Activated naive CD4-positive, alpha-beta T cell treated with anti-CD3 and anti-CD28 coated beads, Interleukin-2, amount 50 U/mL, for 24 hours (primary cell): ENCODE results near the gene LTA.

ENCODE experiments used
- H3K27ac Mint-ChIP-seq: one replicate; pipeline ENCODE4 v1.8.0; 2021; ENCODE audit warnings: mild to moderate bottlenecking, mixed read lengths
- H3K27me3 Mint-ChIP-seq: one replicate; pipeline ENCODE4 v1.8.0; 2021; ENCODE audit warnings: mixed read lengths
- H3K36me3 Mint-ChIP-seq: one replicate; pipeline ENCODE4 v1.8.0; 2021; ENCODE audit warnings: mixed read lengths
- H3K4me1 Mint-ChIP-seq: one replicate; pipeline ENCODE4 v1.8.0; 2021; ENCODE audit warnings: mixed read lengths
- H3K4me3 Mint-ChIP-seq: one replicate; pipeline ENCODE4 v1.8.0; 2021; ENCODE audit warnings: mild to moderate bottlenecking, mixed read lengths
- H3K9me3 Mint-ChIP-seq: one replicate; pipeline ENCODE4 v1.8.0; 2021; ENCODE audit warnings: mixed read lengths

LTA gene

GRCh38 chr6:31572041-31572911 is at the start of gene LTA:
LTA (plus strand) TSS chr6:31572289; CDS start chr6:31572743, 454 bp downstream.
- Mint-ChIP-seq H3K27ac (peak within 1 kb of the TSS; percentile 99), H3K4me3 (peak within 1 kb of the TSS; percentile 99), H3K27me3 (no peaks in the 10 kb centered on the region), H3K4me1 (peaks cover 95% of the 10 kb centered on the region), H3K9me3 (no peaks in the 10 kb centered on the region), H3K36me3 (peaks cover 30% of the 10 kb centered on the region)

GRCh38 chr6:31525553-31525931 is 46.5 kb upstream of the LTA start:
- Mint-ChIP-seq H3K4me3 (no peak overlapping the region), H3K27ac (no peak overlapping the region)

GRCh38 chr6:31525932-31526591 is 46.0 kb upstream of the LTA start:
- peaks cover 8% of the 10 kb centered on the region for H3K4me1 Mint-ChIP-seq
- no peak overlapping the region for H3K27ac Mint-ChIP-seq
- H3K27me3 Mint-ChIP-seq, result no peaks in the 10 kb centered on the region
- no peaks in the 10 kb centered on the region for H3K9me3 Mint-ChIP-seq
- H3K4me3 Mint-ChIP-seq, result no peak overlapping the region
- H3K36me3 Mint-ChIP-seq, result no peaks in the 10 kb centered on the region

More at GRCh38 chr6:31525553-31525931, 46.5 kb upstream of the LTA start:
- H3K4me1 Mint-ChIP-seq, result peaks cover 5% of the 10 kb centered on the region
- no peaks in the 10 kb centered on the region for H3K36me3 Mint-ChIP-seq
- no peaks in the 10 kb centered on the region for H3K9me3 Mint-ChIP-seq
- no peaks in the 10 kb centered on the region for H3K27me3 Mint-ChIP-seq

- H3K27me3 Mint-ChIP-seq, result no peaks in the 10 kb centered on the region
- H3K27ac Mint-ChIP-seq, result no peak overlapping the region
- H3K4me3 Mint-ChIP-seq, result no peak overlapping the region
- H3K9me3 Mint-ChIP-seq, result no peaks in the 10 kb centered on the region
- peaks cover 6% of the 10 kb centered on the region for H3K36me3 Mint-ChIP-seq
- peaks cover 19% of the 10 kb centered on the region for H3K4me1 Mint-ChIP-seq
Observed at GRCh38 chr6:31528307-31528777, 43.7 kb upstream of the LTA start.

- peaks cover 20% of the 10 kb centered on the region for H3K4me1 Mint-ChIP-seq
- H3K4me3 Mint-ChIP-seq, result no peak within 1 kb of the TSS
- no peaks in the 10 kb centered on the region for H3K9me3 Mint-ChIP-seq
- peaks cover 7% of the 10 kb centered on the region for H3K36me3 Mint-ChIP-seq
- no peak within 1 kb of the TSS for H3K27ac Mint-ChIP-seq
- no peaks in the 10 kb centered on the region for H3K27me3 Mint-ChIP-seq
Observed at GRCh38 chr6:31528821-31529328, 43.2 kb upstream of the LTA start, which contains the start of gene MCCD1. MCCD1 (plus strand) TSS chr6:31528962; CDS start chr6:31529015, 53 bp downstream.

- H3K4me3 Mint-ChIP-seq, result no peak overlapping the region
- H3K9me3 Mint-ChIP-seq, result no peaks in the 10 kb centered on the region
- no peak overlapping the region for H3K27ac Mint-ChIP-seq
- H3K27me3 Mint-ChIP-seq, result no peaks in the 10 kb centered on the region
- H3K36me3 Mint-ChIP-seq, result peaks cover 7% of the 10 kb centered on the region
- H3K4me1 Mint-ChIP-seq, result peaks cover 20% of the 10 kb centered on the region
Observed at GRCh38 chr6:31529329-31530150, 42.5 kb upstream of the LTA start.

- no peaks in the 10 kb centered on the region for H3K9me3 Mint-ChIP-seq
- H3K4me3 Mint-ChIP-seq, result no peak overlapping the region
- peaks cover 28% of the 10 kb centered on the region for H3K4me1 Mint-ChIP-seq
- peaks cover 12% of the 10 kb centered on the region for H3K36me3 Mint-ChIP-seq
- no peak overlapping the region for H3K27ac Mint-ChIP-seq
- H3K27me3 Mint-ChIP-seq, result no peaks in the 10 kb centered on the region
Observed at GRCh38 chr6:31530659-31531058, 41.4 kb upstream of the LTA start.

GRCh38 chr6:31531162-31531561 is 40.9 kb upstream of the LTA start:
- no peak overlapping the region for H3K27ac Mint-ChIP-seq
- peaks cover 17% of the 10 kb centered on the region for H3K36me3 Mint-ChIP-seq
- no peak overlapping the region for H3K4me3 Mint-ChIP-seq
- H3K4me1 Mint-ChIP-seq, result peaks cover 33% of the 10 kb centered on the region
- H3K27me3 Mint-ChIP-seq, result no peaks in the 10 kb centered on the region
- no peaks in the 10 kb centered on the region for H3K9me3 Mint-ChIP-seq

- peak overlapping the region; percentile 51 for H3K27ac Mint-ChIP-seq
- peaks cover 39% of the 10 kb centered on the region for H3K4me1 Mint-ChIP-seq
- no peak overlapping the region for H3K4me3 Mint-ChIP-seq
- H3K27me3 Mint-ChIP-seq, result no peaks in the 10 kb centered on the region
- H3K9me3 Mint-ChIP-seq, result no peaks in the 10 kb centered on the region
- peaks cover 20% of the 10 kb centered on the region for H3K36me3 Mint-ChIP-seq
Observed at GRCh38 chr6:31531771-31532643, 40.1 kb upstream of the LTA start.

- no peak overlapping the region for H3K27ac Mint-ChIP-seq
- H3K36me3 Mint-ChIP-seq, result peaks cover 20% of the 10 kb centered on the region
- no peaks in the 10 kb centered on the region for H3K9me3 Mint-ChIP-seq
- H3K4me1 Mint-ChIP-seq, result peaks cover 44% of the 10 kb centered on the region
- H3K27me3 Mint-ChIP-seq, result no peaks in the 10 kb centered on the region
- no peak overlapping the region for H3K4me3 Mint-ChIP-seq
Observed at GRCh38 chr6:31532644-31533454, 39.2 kb upstream of the LTA start.

GRCh38 chr6:31533455-31533841 is 38.6 kb upstream of the LTA start:
- Mint-ChIP-seq H3K27me3 (no peaks in the 10 kb centered on the region), H3K27ac (no peak overlapping the region), H3K4me3 (no peak overlapping the region), H3K4me1 (peaks cover 48% of the 10 kb centered on the region), H3K9me3 (no peaks in the 10 kb centered on the region), H3K36me3 (peaks cover 23% of the 10 kb centered on the region)

- peaks cover 28% of the 10 kb centered on the region for H3K36me3 Mint-ChIP-seq
- H3K27ac Mint-ChIP-seq, result no peak overlapping the region
- H3K4me3 Mint-ChIP-seq, result no peak overlapping the region
- no peaks in the 10 kb centered on the region for H3K27me3 Mint-ChIP-seq
- H3K4me1 Mint-ChIP-seq, result peaks cover 54% of the 10 kb centered on the region
- no peaks in the 10 kb centered on the region for H3K9me3 Mint-ChIP-seq
Observed at GRCh38 chr6:31534011-31534410, 38.1 kb upstream of the LTA start.

GRCh38 chr6:31534521-31535040 is 37.5 kb upstream of the LTA start:
- no peaks in the 10 kb centered on the region for H3K27me3 Mint-ChIP-seq

More at GRCh38 chr6:31534521-31535040, 37.5 kb upstream of the LTA start:
- no peak overlapping the region for H3K27ac Mint-ChIP-seq
- peaks cover 59% of the 10 kb centered on the region for H3K4me1 Mint-ChIP-seq
- H3K36me3 Mint-ChIP-seq, result peaks cover 34% of the 10 kb centered on the region
- no peaks in the 10 kb centered on the region for H3K9me3 Mint-ChIP-seq
- H3K4me3 Mint-ChIP-seq, result no peak overlapping the region
